PC-9 (cell line): Measurements from ENCODE around the gene EYA2.

ENCODE experiments used
- CTCF ChIP-seq: fragments of 200-600 bp; sonication (generic); conservative IDR thresholded peaks from 2 replicates; pipeline ENCODE4 v1.6.1; 2017; ENCODE audit warnings: mixed run types, antibody characterized with exemption, mild to moderate bottlenecking, moderate library complexity
- EZH2 ChIP-seq: fragments of 200-600 bp; sonication (generic); IDR thresholded peaks from 2 replicates; pipeline ENCODE4 v1.8.0; 2017; ENCODE audit warnings: antibody characterized with exemption, low read depth

GRCh38 chr20:47054945-47055344 lies 160.3 kb downstream of the EYA2 start:
- TF ChIP-seq CTCF (no peak), EZH2 (no peak)
